HG03066 (cell line): ENCODE data around the gene PLCB4.

ENCODE experiments used
- ATAC-seq: cut with Tn5 transposase; IDR thresholded peaks from one replicate; pipeline ENCODE4 v1.9.1; 2021; ENCODE audit warnings: low read depth; ENCODE audit not compliant: unreplicated experiment

The PLCB4 gene

DNA sequence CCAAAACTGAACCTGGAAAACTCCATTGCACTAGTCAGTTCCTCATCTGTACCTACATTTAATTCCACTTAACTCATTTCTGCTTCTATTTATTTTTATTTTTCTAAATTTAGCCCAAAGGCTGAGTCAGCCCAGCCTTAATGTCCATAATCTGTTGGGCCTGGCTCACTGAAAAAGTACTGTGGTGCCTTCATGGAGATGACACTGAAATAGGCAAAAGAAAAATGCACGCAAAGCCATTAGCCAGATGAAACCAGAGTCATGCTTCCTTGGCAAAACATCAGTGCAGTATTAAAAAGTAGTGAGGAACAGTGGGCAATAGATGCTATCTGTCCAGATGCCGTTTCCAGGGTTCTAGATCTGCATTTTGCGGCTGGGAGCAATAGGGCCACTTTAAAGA is 14.7 kb upstream of the PLCB4 start:
- no peak for ATAC-seq

- ATAC-seq: no peak
These were observed 9.0 kb upstream of the PLCB4 start for GRCh38 chr20:9059931-9060330.

DNA sequence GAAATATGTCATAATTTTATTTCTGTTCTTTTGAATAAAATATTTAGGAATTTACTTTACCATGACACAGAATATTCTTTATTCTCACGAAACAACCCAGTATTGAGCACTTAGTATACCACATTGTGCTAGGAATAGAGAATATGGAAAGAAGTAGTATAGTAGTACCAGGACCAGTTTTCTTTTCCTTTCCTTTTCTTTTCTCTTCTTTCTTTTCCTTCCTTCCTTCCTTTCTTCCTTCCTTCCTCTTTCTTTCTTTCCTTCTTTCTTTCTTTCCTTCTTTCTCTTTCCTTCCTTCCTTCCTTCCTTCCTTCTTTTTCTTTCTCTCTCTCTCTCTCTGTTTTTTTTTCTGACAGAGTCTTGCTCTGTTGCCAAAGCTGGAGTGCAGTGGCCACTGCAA is 7.5 kb upstream of the PLCB4 start:
- no peak for ATAC-seq

- no peak for ATAC-seq
These were observed 6.8 kb upstream of the PLCB4 start for GRCh38 chr20:9062066-9062465.

GRCh38 chr20:9066191-9066590 is 2.7 kb upstream of the PLCB4 start:
- ATAC-seq: no peak

DNA sequence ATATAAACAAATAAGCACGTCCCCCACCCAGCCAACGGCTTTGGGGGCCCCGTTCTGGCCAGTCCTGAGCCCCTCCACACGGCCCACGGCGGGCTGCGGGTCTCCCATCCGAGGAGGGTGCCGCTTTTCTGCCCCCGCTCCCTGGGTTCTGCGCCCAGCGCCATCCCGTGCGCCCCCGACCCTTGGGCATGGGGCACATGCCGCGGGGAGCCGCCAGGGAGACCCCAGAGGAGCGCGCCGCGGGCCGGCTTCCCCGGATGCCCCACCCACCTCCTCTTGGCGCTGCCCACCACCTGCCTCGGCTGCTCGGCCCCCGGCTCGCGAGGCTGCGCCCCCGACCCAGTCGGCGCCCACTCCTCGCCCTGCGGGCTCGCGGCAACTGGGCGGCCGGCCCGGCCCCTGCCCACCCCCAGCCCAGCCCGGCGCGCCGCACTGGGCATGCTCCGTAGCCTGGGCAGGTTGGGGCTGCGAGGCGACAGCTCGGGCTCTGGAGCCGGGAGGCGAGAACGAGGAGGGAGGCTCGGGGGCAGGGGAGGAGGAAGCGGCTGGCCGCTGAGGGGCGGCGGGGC is 570 bp upstream of the PLCB4 start:
- ATAC-seq: no peak

- ATAC-seq: no peak
These were observed 1.4 kb downstream of the PLCB4 start for GRCh38 chr20:9070304-9070703.

DNA sequence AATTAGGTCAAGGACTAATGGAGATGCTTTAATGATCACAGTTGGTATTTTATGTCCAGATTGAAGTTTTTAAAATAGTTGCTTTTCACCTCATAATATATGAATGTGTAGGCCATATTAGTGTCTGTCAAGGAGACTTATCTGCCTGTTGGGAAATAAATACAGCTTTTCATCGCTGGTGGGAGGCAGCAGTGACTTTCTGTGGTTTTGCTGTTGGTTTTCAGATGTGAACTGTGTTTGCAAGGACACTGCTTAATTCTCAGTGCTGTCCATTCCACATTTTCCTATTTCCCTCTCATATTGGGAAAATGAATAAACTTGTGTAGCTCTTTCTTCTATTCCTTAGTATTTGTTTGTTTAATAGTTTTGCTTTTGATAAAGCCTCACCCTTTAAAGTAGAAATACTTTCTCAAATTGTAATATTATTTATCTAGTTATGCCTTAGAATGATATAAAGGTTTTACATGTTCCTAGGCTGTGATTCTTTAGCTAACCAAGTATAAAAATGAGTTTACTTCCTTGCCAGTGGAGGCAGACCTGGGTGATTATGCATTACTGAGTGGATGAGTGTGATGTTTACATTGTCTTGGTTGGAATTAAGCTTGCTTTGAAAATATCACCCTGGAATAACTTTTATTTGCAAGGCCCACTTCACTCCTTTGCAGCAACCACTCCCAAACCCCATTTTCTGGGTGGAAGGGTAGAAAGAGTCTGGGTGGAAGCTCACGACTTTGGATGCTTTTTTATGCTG is 3.3 kb downstream of the PLCB4 start:
- no peak for ATAC-seq

DNA sequence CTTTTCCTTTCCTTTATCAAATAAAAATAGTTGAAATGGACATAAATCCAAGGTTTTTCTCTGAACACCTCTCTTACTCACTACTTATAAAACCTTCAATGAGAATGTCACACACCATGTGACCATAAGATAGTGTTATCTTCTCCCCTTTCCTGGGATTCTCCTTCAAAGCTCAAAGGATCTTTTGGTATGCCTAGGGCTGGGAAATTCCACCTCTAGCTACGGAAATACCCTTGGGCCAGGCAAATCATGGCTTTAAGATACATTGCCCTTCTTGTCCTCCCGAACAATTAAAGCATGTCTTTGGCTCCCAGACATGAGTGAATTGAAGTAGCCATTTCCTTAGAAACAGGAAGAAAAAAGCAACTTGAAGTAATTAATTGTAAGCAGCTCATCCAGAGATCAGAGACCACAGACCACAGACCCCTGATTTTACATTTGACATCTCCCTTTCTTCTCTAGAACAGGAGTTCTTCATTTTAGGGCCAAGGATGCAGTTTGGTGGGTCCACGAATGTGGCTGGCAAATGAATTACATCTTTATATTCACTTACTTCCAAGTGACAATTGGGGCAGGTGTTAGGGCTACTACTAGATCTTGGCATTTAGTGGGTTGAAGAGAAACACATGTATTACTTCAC is 4.1 kb downstream of the PLCB4 start:
- ATAC-seq: no peak

DNA sequence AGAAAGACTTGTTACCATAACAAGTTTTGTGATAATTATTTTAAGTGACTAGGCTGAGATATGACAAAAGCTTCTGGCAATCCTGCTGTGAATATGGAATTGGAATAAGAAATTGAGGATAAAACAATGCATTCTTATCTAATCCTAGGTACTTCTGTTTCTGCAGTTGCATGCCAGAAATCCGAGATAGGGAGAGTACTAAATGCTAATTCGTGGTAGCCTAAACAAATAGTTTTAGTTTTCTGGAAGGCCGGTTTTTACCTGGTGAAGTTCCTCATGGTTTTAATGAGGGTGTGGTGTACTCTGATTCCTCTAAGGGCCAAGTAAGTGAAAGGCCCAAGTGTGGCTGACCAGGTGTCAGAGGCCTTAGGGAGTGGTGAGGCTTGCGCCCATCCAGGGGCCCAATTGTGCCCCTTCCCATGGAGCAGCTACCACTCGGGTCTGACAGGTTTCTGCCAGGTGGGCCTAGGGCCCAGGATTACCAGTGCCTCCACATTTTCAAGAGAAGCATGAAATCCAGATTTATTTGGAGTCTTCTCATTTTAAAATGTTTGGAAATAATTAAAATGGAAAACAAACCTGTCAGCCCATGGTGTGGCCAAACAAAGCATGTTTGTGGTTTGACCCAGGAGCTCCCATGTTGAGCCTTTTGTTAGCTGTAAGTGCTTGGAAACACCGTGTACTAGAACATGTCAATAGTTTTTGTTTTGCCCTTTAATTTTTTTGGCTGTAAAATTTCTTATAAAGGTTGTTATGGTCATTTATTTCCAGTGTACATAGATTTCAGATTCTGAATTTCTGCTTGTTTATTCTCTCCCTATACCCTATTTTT is 6.6 kb downstream of the PLCB4 start:
- ATAC-seq: no peak

DNA sequence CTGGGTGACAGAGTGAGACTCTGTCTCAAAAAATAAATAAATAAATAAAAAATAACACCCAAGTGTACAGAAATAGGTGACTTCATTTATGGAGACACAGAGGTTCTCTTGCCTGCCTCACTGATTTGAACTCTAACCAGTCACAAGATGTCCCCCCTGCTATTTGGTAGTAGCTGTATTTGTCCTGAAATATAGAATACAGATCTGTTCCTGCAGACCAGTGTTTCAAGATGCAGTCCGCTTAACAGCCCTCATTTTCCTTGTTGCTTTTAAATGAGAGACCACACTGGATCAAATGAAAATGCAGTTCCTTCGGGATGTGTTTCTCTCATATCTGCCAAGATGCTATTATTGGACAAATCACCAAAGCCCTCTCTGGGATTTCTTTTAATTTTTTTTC is 7.6 kb downstream of the PLCB4 start:
- no peak for ATAC-seq

DNA sequence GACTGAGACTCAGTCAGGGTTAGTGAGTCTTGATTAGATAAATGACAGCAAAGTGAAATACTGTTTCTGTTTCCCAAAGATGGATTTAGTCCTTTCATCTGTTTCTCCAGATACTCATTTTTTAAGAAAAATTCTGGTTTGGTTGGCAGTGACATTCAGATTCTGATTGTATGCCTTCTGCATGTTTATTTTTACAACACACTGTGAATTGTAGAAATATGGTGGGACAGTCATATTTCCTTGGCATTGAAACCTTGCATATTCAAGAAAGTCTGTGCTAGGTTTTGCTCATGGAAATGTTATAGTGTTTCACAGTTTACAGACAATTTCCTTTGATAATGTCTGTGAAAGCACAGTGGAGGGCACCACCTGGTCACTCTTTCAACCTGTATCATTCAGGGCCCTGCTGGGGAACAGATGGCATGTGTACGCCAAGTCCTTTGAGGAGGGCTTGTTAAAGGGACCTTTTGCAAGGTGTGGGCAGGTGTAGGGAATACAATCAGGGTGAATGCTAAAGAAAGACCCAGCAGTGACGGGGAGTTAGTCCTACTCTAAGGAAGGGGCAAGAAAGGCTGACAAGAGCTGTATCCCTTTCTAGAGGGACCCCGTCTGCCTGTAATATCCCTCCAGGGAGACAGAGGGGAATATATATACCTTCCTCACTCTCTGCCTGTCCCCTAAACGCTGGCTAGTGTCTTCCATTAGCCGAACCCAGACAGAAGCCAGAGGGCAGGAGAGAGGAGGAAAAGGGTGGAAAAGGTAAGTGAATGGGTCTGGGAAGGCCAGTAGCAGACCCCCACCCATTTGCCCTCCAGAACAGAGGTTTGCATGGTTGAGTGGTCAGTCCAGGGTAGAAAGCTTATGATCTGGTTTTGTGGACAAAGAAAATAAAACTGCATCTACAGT is 10.2 kb downstream of the PLCB4 start:
- ATAC-seq: no peak

GRCh38 chr20:9081423-9081966 is 12.6 kb downstream of the PLCB4 start:
- no peak for ATAC-seq

DNA sequence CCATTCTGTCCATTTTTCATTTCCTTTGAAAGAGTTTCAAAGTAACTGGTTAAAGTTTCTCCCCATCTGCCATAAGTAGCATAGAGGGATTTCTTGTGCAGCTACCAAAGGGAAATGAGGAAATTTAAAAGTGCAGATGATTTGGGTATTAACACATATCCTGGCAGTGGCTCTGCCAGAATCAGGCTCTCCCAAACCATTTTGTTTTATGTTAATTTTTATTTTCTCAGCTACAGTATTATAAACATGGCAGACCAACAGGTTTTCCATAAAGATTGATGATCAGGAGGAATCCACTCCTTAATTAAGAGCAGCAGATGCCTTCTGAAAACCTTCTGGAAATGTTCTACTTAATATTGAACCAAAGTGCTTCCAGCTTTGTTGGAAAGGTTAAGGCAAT is 13.9 kb downstream of the PLCB4 start:
- no peak for ATAC-seq

GRCh38 chr20:9087531-9088217 is 18.8 kb downstream of the PLCB4 start:
- no peak for ATAC-seq

GRCh38 chr20:9088556-9088955 is 19.7 kb downstream of the PLCB4 start:
- ATAC-seq: no peak

GRCh38 chr20:9092113-9092512 is 23.2 kb downstream of the PLCB4 start:
- no peak for ATAC-seq

GRCh38 chr20:9092655-9093054 is 23.8 kb downstream of the PLCB4 start:
- no peak for ATAC-seq

- no peak for ATAC-seq
These were observed 24.5 kb downstream of the PLCB4 start for GRCh38 chr20:9093218-9093957.
